Fibroblast of peridontal ligament (primary cell): Measurements from ENCODE around the gene CLNK.

ENCODE experiments used
- DNase-seq: peaks from one replicate; pipeline ENCODE4 v3.0.0-alpha.2; 2010; ENCODE audit errors: extremely low read depth

CLNK gene

DNA sequence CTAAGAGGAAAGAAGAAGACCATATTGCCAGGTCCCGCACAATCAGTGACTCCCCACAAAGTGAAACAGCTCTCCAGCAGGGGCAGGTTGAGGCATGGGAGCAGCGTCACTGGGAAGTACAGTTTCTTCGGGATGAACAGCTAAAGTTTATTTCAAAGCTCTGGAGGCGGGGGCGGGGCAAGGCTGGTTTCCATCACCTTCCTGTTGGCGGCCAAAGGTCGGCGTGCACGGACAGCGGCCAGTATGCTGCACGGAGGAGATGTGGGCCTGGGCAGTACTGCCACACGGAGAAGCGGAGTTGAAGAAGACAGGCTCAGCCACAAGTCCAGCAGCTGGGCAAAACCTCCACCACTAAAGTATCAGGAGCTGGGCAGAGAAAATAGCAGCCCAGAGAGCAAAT is 226.4 kb downstream of the CLNK start:
- no peak for DNase-seq

DNA sequence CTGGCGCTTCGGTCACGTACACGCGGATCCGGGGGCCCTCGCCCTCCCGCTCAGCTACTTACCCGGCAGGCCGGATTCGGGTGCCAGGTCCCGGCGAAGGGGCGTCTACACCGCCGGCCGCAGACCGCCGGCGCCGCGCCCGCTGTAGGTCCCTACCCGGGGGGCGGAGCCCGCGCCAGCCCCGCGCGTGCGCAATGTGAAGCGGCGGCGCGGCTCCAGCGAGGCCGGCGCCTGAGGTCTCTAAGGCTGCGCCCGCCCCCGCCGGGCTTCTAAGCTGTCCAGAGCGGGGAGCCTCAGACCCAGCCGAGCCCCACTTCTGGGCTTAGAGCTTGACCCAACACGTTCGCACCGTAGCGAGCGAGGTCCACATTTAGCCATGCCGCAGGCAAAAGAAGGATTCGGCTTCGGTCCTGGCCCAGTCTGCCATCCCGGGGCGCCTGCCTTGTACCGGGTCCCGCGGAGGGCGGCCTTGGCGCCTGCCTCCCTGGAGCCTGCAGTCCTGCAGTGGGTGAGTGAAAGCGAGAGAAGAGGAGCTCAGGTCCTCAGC is 227.2 kb downstream of the CLNK start, which contains the start of gene ZNF518B:
TSS of gene ZNF518B (minus strand) at position 172 of the 547 bp plus-strand sequence. CDS start 11,098 bp downstream, outside the sequence.
- DNase-seq, result peak; percentile 45

DNA sequence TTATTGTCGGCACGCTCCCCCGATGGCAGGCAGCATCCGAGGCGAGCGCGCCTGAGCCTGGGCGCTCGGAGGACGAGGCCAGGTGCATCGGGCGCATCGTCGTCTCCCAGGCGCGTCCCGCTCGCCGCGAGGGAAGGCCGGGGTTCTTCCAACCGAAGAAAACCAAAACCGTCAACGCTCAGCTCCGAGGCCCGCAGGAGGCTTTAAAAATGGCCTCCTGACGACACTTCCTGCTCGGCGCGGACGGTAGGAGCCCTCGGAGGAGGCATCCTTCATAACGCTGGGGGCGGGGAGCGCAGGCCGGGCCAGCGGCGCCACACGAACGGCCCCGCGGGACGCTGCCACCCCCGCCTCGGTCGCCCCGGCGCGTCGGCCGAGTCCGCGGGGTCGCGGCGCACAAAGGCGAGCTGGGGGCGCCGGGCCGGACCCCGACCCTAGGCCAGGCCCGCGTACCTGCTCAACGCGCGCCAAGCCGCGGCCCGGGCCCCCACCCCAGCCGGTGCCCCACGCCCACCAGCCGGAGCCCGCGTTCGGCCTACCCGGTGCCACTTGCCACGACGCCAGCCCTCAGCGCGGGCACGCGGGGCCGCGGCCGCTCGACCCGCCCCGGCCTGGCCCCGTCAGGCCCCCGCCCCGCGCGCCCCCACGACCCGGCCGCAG is 227.8 kb downstream of the CLNK start:
- DNase-seq, result peak; percentile 43

- no peak for DNase-seq
Observed at GRCh38 chr4:10456260-10456594, 228.3 kb downstream of the CLNK start.

DNA sequence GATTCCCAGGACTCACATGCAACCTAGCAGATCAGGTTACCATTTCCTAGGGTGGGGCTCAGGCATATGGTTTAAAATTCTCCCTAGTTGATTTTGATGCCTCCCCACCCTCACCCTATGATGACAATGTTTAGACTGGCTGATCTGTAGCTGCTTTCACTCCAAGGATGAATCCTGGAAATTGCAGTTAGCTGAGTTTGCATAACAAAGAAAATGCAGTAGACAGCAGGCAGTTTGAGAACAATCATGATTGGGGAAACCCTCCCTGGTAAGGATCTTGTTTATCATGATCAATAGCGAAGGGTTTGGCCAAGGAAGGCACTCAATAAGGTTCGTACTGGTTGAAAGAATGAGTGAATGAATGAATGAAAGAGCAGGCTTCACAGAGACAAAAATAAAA is 229.4 kb downstream of the CLNK start:
- DNase-seq, result no peak

DNA sequence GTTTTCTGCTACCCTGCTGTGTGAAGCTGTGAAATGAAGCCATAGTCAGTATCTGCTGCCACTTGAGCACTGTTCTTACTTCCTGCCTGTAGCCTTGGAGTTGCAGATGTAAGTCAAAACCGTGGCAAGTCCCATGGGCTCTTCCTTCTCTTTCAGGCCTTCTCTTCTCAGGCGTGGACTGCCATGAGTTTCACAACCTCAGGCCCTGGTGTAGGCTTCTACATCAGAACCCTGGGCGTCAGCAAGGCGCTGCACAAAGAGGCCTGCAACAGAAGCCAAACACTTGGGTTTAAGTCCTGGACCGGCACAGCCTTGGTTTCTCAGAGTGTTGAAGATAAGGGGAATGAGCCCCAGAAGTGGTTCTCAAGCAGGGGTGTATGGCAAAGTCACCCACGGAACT is 229.8 kb downstream of the CLNK start:
- DNase-seq, result no peak

GRCh38 chr4:10454121-10454520 is 230.4 kb downstream of the CLNK start:
- DNase-seq, result no peak

GRCh38 chr4:10448991-10449390 is 235.6 kb downstream of the CLNK start:
- DNase-seq, result no peak

DNA sequence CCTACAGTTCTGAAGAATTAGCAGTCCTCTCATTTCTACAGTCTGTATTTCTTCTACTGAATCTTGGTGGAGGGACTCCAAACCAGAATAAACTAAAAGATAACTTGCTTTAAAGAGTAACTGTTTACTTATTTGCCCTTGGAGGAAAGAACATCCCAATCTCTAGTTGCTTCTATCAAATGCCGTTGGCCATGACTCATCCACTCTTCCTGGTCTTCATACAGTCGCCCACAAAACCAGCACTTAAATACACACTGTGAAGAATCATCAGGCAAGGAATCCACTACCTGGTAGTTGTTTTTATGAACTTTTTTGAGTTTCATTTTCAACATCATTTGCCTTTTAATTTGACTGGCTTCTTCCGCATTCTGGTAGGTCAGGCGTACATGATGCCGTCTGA is 241.6 kb downstream of the CLNK start:
- no peak for DNase-seq

DNA sequence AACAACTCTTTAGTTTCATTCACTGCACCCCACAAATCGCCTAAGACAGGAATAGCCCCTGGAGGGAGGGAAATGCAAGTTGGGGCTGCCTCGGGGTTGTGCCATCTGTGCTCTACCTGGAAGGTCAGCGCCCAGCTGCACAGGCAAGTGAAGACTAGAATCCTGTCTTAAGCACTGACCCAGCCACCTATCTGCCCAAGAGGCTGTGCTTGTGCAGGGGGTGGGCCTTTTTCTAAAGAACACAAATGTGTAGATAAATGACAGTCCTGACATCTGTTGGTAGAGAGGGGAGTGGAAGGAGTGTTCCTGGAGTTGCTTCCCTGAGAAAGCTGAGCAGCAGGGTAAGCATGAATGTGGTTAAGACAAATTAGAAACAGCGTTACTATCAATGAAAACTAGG is 243.1 kb downstream of the CLNK start:
- DNase-seq, result no peak

DNA sequence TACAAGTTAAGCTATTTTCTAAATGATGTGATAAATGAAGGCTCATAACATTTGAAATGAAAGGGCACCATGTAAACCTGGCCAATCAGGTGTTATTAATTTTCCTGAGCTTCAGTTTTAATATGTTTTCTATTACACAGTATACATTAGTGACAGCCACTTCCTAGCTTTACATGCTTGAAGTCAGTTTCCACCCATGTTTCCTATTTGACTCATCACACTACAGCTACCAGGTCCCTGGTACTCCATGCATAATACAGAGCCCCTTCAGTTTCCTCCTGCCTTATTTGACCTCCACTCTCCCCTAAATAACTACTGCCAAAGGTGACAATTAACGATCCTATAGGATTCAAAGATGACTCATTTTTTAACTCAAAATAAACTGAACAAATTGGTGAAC is 245.6 kb downstream of the CLNK start:
- no peak for DNase-seq

DNA sequence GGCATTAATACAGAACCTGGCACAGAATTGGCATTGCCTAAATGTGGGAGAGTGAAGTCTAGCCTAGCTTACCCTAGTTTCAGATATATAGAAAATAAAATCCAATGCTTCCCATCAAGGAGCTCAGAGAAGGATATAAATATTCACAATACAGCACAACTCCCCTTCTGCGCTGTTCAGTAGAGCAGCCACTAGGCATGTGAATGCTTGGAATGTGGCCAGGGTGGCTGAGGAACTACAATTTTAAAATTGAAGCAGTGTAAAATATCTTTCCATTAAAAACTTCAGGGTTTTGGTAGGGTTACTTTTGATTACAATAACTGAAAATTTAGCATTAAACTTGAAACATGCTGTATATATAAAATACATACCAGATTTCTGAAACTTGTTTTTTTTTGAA is 246.8 kb downstream of the CLNK start:
- DNase-seq, result no peak
